IMR-90 (cell line): Measurements from ENCODE around the gene CAPN5. TPM values are rescaled to one million over a fixed set of nuclear protein-coding genes. Genes with fewer than 3 reads are reported as not detected.

Experiments used
- ATAC-seq: fragments of 200-7000 bp; cut with Tn5 transposase; 2 replicates; pipeline ENCODE4 v1.9.1; 2020; ENCODE audit warnings: low read depth, mild to moderate bottlenecking, moderate library complexity
- BruUV-seq: library from RNA; stranded (reverse); fragments of 400-500 nt; replicated peaks from 2 replicates; lab custom pipeline; 2021; lab: Mats Ljungman, UMichigan
- CTCF ChIA-PET: fragments of 300-600 bp; formaldehyde crosslinking; extraction: SDS; loops from one replicate; lab custom pipeline; 2021; ENCODE audit warnings: antibody characterized with exemption; lab: Yijun Ruan, JAX
- POLR2A ChIA-PET: fragments of 300-600 bp; sonication (Branson Sonifier 250); formaldehyde crosslinking; loops from one replicate; lab custom pipeline; 2022; ENCODE audit warnings: antibody characterized with exemption; ENCODE audit not compliant: unreplicated experiment; lab: Charles Lee
- DNase-seq: peaks from one replicate; pipeline ENCODE4 v3.0.0; 2013
- H2AFZ ChIP-seq: replicated peaks from 2 replicates; pipeline ENCODE3; 2013; ENCODE audit warnings: low read length, mild to moderate bottlenecking; ENCODE audit not compliant: poor library complexity
- H2AK5ac ChIP-seq: 2 replicates; pipeline ENCODE4 v1.6.1; 2013; ENCODE audit warnings: low read depth, low read length, inconsistent platforms
- H2AK9ac ChIP-seq: replicated peaks from 2 replicates; pipeline ENCODE3; 2013; ENCODE audit warnings: mild to moderate bottlenecking, low read depth, low read length, moderate library complexity; ENCODE audit not compliant: poor library complexity
- H2BK120ac ChIP-seq: 2 replicates; pipeline ENCODE4 v1.6.1; 2013; ENCODE audit warnings: low read depth, low read length, inconsistent platforms
- H2BK15ac ChIP-seq: 3 replicates; pipeline ENCODE4 v1.6.1; 2013; ENCODE audit warnings: low read depth, low read length, inconsistent platforms
- H2BK20ac ChIP-seq: 2 replicates; pipeline ENCODE4 v1.6.1; 2013; ENCODE audit warnings: low read depth, mild to moderate bottlenecking, inconsistent platforms, low read length, moderate library complexity
- H2BK5ac ChIP-seq: 2 replicates; pipeline ENCODE4 v1.6.1; 2013; ENCODE audit warnings: mild to moderate bottlenecking, low read depth, low read length, inconsistent platforms; ENCODE audit not compliant: poor library complexity, severe bottlenecking
- H3K14ac ChIP-seq: replicated peaks from 2 replicates; pipeline ENCODE4 v1.6.1; 2013; ENCODE audit warnings: low read depth, low read length, inconsistent platforms
- H3K18ac ChIP-seq: 2 replicates; pipeline ENCODE4 v1.6.1; 2013; ENCODE audit warnings: low read depth, low read length, control low read depth
- H3K23ac ChIP-seq: 2 replicates; pipeline ENCODE4 v1.6.1; 2013; ENCODE audit warnings: low read depth, low read length, inconsistent platforms
- H3K27ac ChIP-seq: 2 replicates; pipeline ENCODE4 v1.5.1; 2013; ENCODE audit warnings: mild to moderate bottlenecking, control low read depth, low read length; ENCODE audit not compliant: insufficient read depth
- H3K27me3 ChIP-seq: 2 replicates; pipeline ENCODE4 v1.6.1; 2013; ENCODE audit warnings: low read length; ENCODE audit not compliant: control insufficient read depth, insufficient read depth
- H3K36me3 ChIP-seq: 2 replicates; pipeline ENCODE4 v1.6.1; 2013; ENCODE audit warnings: low read length, mixed read lengths; ENCODE audit not compliant: control insufficient read depth, insufficient read depth
- H3K4ac ChIP-seq: 2 replicates; pipeline ENCODE4 v1.6.1; 2013; ENCODE audit warnings: low read depth, low read length, inconsistent platforms
- H3K4me1 ChIP-seq: 2 replicates; pipeline ENCODE4 v1.6.1; 2013; ENCODE audit warnings: low read length, mixed read lengths; ENCODE audit not compliant: control insufficient read depth, insufficient read depth
- H3K4me2 ChIP-seq: 2 replicates; pipeline ENCODE4 v1.6.1; 2013; ENCODE audit warnings: low read depth, mild to moderate bottlenecking, control low read depth, low read length, moderate library complexity
- H3K4me3 ChIP-seq: 2 replicates; pipeline ENCODE4 v1.5.1; 2013; ENCODE audit warnings: low read depth, mild to moderate bottlenecking, control low read depth, low read length, moderate library complexity; ENCODE audit not compliant: insufficient read depth
- H3K56ac ChIP-seq: 2 replicates; pipeline ENCODE4 v1.6.1; 2013; ENCODE audit warnings: low read length, inconsistent platforms; ENCODE audit not compliant: insufficient read depth; ENCODE audit errors: extremely low read depth
- H3K79me1 ChIP-seq, 2 experiments: 2 replicates each; pipeline ENCODE4 v1.6.1; 2013; ENCODE audit warnings: low read length in 2 of 2, inconsistent platforms in 1 of 2, low read depth in 1 of 2
- H3K9ac ChIP-seq: 2 replicates; pipeline ENCODE4 v1.6.1; 2013; ENCODE audit warnings: low read depth, low read length, control low read depth
- H3K9me1 ChIP-seq: 2 replicates; pipeline ENCODE4 v1.6.1; 2013; ENCODE audit warnings: low read length, inconsistent platforms; ENCODE audit not compliant: insufficient read depth
- H3K9me3 ChIP-seq: 2 replicates; pipeline ENCODE4 v1.6.1; 2013; ENCODE audit warnings: low read length; ENCODE audit not compliant: control insufficient read depth, insufficient read depth
- H4K20me1 ChIP-seq: 2 replicates; pipeline ENCODE4 v1.6.1; 2013; ENCODE audit warnings: low read length, inconsistent platforms; ENCODE audit not compliant: insufficient read depth
- H4K5ac ChIP-seq: 2 replicates; pipeline ENCODE4 v1.6.1; 2013; ENCODE audit warnings: mild to moderate bottlenecking, low read depth, low read length, control low read depth
- H4K8ac ChIP-seq, 2 experiments: 2 replicates each; pipeline ENCODE4 v1.6.1; 2013; ENCODE audit warnings: low read depth in 2 of 2, low read length in 2 of 2, control low read depth in 1 of 2, inconsistent platforms in 1 of 2
- H4K91ac ChIP-seq: 2 replicates; pipeline ENCODE4 v1.6.1; 2013; ENCODE audit warnings: low read depth, low read length, inconsistent platforms; ENCODE audit not compliant: insufficient read depth
- BHLHE40 ChIP-seq: fragments of 150-350 bp; IDR thresholded peaks from 2 replicates; pipeline ENCODE4 v1.6.1; 2016; ENCODE audit warnings: mild to moderate bottlenecking, low read depth, low read length
- FOS ChIP-seq: fragments of 150-350 bp; IDR thresholded peaks from 2 replicates; pipeline ENCODE4 v1.6.1; 2016; ENCODE audit warnings: low read depth, low read length
- MAZ ChIP-seq: IDR thresholded peaks from 2 replicates; pipeline ENCODE4 v1.6.1; 2012; ENCODE audit warnings: low read depth, mild to moderate bottlenecking, low read length, improper control_type of control experiment, moderate library complexity, borderline replicate concordance
- MXI1 ChIP-seq: IDR thresholded peaks from 2 replicates; pipeline ENCODE4 v1.6.1; 2012; ENCODE audit warnings: low read depth, mild to moderate bottlenecking, low read length, moderate library complexity, borderline replicate concordance
- NFE2L2 ChIP-seq: fragments of 150-350 bp; IDR thresholded peaks from 2 replicates; pipeline ENCODE4 v1.6.1; 2016; ENCODE audit warnings: low read depth, mild to moderate bottlenecking, low read length
- RFX5 ChIP-seq: IDR thresholded peaks from 2 replicates; pipeline ENCODE4 v1.8.0; 2012; ENCODE audit warnings: low read depth, mild to moderate bottlenecking, low read length, moderate library complexity
- WGBS, 2 experiments: methylation state at CpG; one replicate each; pipeline versions ENCODE4 v1.1.5 to v1.1.7; 2013; ENCODE audit warnings: missing lambda C conversion rate in 2 of 2; ENCODE audit not compliant: insufficient read length in 1 of 2; ENCODE audit errors: extremely low coverage in 2 of 2; 5-methylcytosine and 5-hydroxymethylcytosine counted together
- dilution Hi-C: fragments of 300-500 bp; cut with HindIII; formaldehyde crosslinking; loops from one replicate; pipeline ENCODE4 v1.14.3; 2018; ENCODE audit warnings: low sequenced_read_pairs; ENCODE audit not compliant: unreplicated experiment
- in situ Hi-C: fragments of 300-500 bp; cut with MboI; formaldehyde crosslinking; loops from 3 replicates; pipeline ENCODE4 v1.14.3; 2019; ENCODE audit warnings: low sequenced_read_pairs, inconsistent platforms, mixed read lengths
- intact Hi-C: fragments of 100-400 bp; cut with micrococcal nuclease; formaldehyde crosslinking; loops from 2 replicates; pipeline ENCODE4 v1.10.0; 2022
- polyA plus RNA-seq, 3 experiments: library from polyadenylated mRNA; depleted of rRNA; stranded (reverse); fragments of >200 nt; gene quantifications; 2 replicates each; pipeline ENCODE4 v1.2.3, GENCODE V29; 2012; ENCODE audit warnings: low replicate concordance in 1 of 3
- total RNA-seq: library from RNA; depleted of rRNA; stranded (reverse); fragments of >200 nt; gene quantifications from 2 replicates; pipeline ENCODE4 v1.2.3, GENCODE V29; 2012

CAPN5 gene
- total and polyA plus RNA-seq, 2 of the 4 experiments (the other 2 are of a cell fraction) = 8.1 to 24.0 TPM

- Histone ChIP-seq H3K9me1 (no peaks in the 10 kb centered on the region; the same call in 1 of the 2 replicates), H4K8ac (no peak overlapping the region), H3K4ac (no peak overlapping the region), H2AK5ac (no peak overlapping the region), H3K23ac (no peak overlapping the region), H2BK120ac (no peak overlapping the region), H3K36me3 (no peaks in the 10 kb centered on the region), H3K79me1 (no peaks in the 10 kb centered on the region), H3K4me3 (no peak overlapping the region), H2AFZ (peak overlapping the region; percentile 51), H3K4me1 (peaks cover 3% of the 10 kb centered on the region; the same call in 1 of the 2 replicates), H2AK9ac (peak overlapping the region; percentile 70), H3K9ac (no peak overlapping the region), H2BK20ac (no peak overlapping the region), H3K27me3 (peaks cover 27% of the 10 kb centered on the region), H4K5ac (no peak overlapping the region), H4K20me1 (no peaks in the 10 kb centered on the region; the same call in 1 of the 2 replicates), H2BK15ac (no peak overlapping the region), H3K4me2 (no peak overlapping the region), H3K18ac (no peak overlapping the region), H3K56ac (no peak overlapping the region), H3K9me3 (no peaks in the 10 kb centered on the region), H2BK5ac (no peak overlapping the region), H3K14ac (no peak overlapping the region), H4K91ac (no peak overlapping the region), H3K27ac (no peak overlapping the region)
- BruUV-seq = no TSS peak
- ChIA-PET CTCF (interaction anchor here (0.6 to 1.2 kb wide), 2 partner anchors 122 to 504 kb away, joined by 3 to 5 read pairs; no protein-coding TSS in a partner anchor), POLR2A (no interaction called here)
- dilution Hi-C loops (no loop called here), intact Hi-C loops (loop anchor here (10.0 kb wide), 2 partner anchors 503 to 573 kb away; no protein-coding TSS in a partner anchor), in situ Hi-C loops (loop anchor here (25.0 kb wide), 1 partner anchor 305 kb away; no protein-coding TSS in a partner anchor)
- ATAC-seq = no peak
- DNase-seq = no peak
- TF ChIP-seq MXI1 (no peak), BHLHE40 (no peak), FOS (no peak), RFX5 (no peak), MAZ (no peak), NFE2L2 (no peak)
- 86% methylated on average over 4 of the region's 13 CpGs; no CpG with 5 or more reads in 1 of the 2 experiments for WGBS, 2 experiments
Measured at GRCh38 chr11:77042111-77042726, 24.6 kb upstream of the CAPN5 start.
